Measurements from ENCODE around the gene RAB10. TPM values are rescaled to one million over a fixed set of nuclear protein-coding genes. Genes with fewer than 3 reads are reported as not detected.
"Not testable (repeated sequence)": the region's sequence is repeated elsewhere in the genome, so short reads cannot be mapped to it uniquely, and the experiment has no call there.

The RAB10 gene
- total and polyA plus RNA-seq, 2 experiments from 2014 or later = 100 to 122 TPM

GRCh38 chr2:26025509-26025908, 8.4 kb upstream of the RAB10 start:
- Histone ChIP-seq H3K36me3 (replicated peaks; ENCODE audit: insufficient read depth, low read depth) (no peaks in the 10 kb centered on the region), H3K9me3 (ENCODE audit: low read depth) (no peaks in the 10 kb centered on the region), H3K27me3 (no peaks in the 10 kb centered on the region), H4K20me1 (ENCODE audit: insufficient read depth, poor library complexity, severe bottlenecking) (no peaks in the 10 kb centered on the region), H3K27ac (no peak overlapping the region), H3K4me1 (ENCODE audit: insufficient read depth) (no peaks in the 10 kb centered on the region), H3K79me2 (no peaks in the 10 kb centered on the region), H2AFZ (no peak overlapping the region), H3K9me2 (replicated peaks; ENCODE audit: insufficient read depth) (no peaks in the 10 kb centered on the region), H3K4me2 (no peak overlapping the region), H3K4me3 (no peak overlapping the region)
- no peak for DNase-seq (ENCODE audit: low spot score)
- TF ChIP-seq, protein P1, sequence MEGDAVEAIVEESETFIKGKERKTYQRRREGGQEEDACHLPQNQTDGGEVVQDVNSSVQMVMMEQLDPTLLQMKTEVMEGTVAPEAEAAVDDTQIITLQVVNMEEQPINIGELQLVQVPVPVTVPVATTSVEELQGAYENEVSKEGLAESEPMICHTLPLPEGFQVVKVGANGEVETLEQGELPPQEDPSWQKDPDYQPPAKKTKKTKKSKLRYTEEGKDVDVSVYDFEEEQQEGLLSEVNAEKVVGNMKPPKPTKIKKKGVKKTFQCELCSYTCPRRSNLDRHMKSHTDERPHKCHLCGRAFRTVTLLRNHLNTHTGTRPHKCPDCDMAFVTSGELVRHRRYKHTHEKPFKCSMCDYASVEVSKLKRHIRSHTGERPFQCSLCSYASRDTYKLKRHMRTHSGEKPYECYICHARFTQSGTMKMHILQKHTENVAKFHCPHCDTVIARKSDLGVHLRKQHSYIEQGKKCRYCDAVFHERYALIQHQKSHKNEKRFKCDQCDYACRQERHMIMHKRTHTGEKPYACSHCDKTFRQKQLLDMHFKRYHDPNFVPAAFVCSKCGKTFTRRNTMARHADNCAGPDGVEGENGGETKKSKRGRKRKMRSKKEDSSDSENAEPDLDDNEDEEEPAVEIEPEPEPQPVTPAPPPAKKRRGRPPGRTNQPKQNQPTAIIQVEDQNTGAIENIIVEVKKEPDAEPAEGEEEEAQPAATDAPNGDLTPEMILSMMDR (IDR thresholded peaks at IDR 0.05; ENCODE audit: poor library complexity) = no peak
- TF ChIP-seq EZH2 (IDR thresholded peaks at IDR 0.05; ENCODE audit: borderline replicate concordance) = no peak
- TF ChIP-seq EZH2phosphoT487 (IDR thresholded peaks at IDR 0.05; ENCODE audit: low read depth, severe bottlenecking, unreplicated experiment) = no peak

DNA sequence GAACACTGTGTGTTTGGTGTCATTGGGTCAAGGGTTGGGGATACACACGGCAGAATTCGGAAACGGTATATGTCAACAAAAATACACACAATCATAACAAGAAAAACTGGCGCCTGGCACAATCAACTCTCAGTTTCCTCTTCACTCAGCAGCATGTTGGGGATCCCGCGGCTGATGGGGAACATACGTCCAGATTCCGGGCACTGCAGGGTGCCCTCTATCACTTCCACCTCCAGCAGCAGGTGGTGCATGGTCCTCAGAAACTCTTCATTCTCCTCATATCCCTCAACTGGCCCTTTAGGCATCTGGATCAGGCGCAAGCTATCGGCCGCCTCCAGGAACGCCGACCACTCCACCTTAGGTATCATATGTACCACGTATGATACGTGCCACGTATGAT, 5.8 kb upstream of the RAB10 start:
- not testable (repeated sequence) for H3K4me1 ChIP-seq (ENCODE audit: insufficient read depth); H3K27ac ChIP-seq; H3K4me2 ChIP-seq; H3K9me3 ChIP-seq (ENCODE audit: low read depth); H4K20me1 ChIP-seq (ENCODE audit: insufficient read depth, poor library complexity, severe bottlenecking); H3K9me2 ChIP-seq (replicated peaks; ENCODE audit: insufficient read depth); H2AFZ ChIP-seq; DNase-seq (ENCODE audit: low spot score); H3K36me3 ChIP-seq (replicated peaks; ENCODE audit: insufficient read depth, low read depth); H3K4me3 ChIP-seq; H3K27me3 ChIP-seq
- peaks cover 12% of the 10 kb centered on the region for H3K79me2 ChIP-seq
- 98% methylated on average over 16 of the region's 16 CpGs for WGBS (ENCODE audit: low lambda C conversion rate, missing lambda C conversion rate)

- H4K20me1 ChIP-seq (ENCODE audit: insufficient read depth, poor library complexity, severe bottlenecking) = peaks cover 30% of the 10 kb centered on the region
- H3K27ac ChIP-seq = peak overlapping the region; percentile 99
- peak overlapping the region; percentile 83 for H3K4me2 ChIP-seq
- not testable (repeated sequence) for H3K9me2 ChIP-seq (replicated peaks; ENCODE audit: insufficient read depth); H3K36me3 ChIP-seq (replicated peaks; ENCODE audit: insufficient read depth, low read depth); DNase-seq (ENCODE audit: low spot score); H3K9me3 ChIP-seq (ENCODE audit: low read depth); H3K27me3 ChIP-seq
- WGBS (ENCODE audit: low lambda C conversion rate, missing lambda C conversion rate) = 40% methylated on average over 21 of the region's 24 CpGs
- peaks cover 12% of the 10 kb centered on the region for H3K4me1 ChIP-seq (ENCODE audit: insufficient read depth)
- peak overlapping the region; percentile 68 for H2AFZ ChIP-seq
- H3K4me3 ChIP-seq = peak overlapping the region; percentile 40
- peaks cover 47% of the 10 kb centered on the region for H3K79me2 ChIP-seq
Measured at GRCh38 chr2:26032586-26033269, 1.2 kb upstream of the RAB10 start.

GRCh38 chr2:26033270-26033817, 540 bp upstream of the RAB10 start:
- Histone ChIP-seq H3K27ac (peak overlapping the region; percentile 99), H3K79me2 (peaks cover 53% of the 10 kb centered on the region), H4K20me1 (ENCODE audit: insufficient read depth, poor library complexity, severe bottlenecking) (peaks cover 37% of the 10 kb centered on the region), H3K4me2 (peak overlapping the region; percentile 83), H3K4me1 (ENCODE audit: insufficient read depth) (peaks cover 12% of the 10 kb centered on the region), H2AFZ (peak overlapping the region; percentile 68), H3K27me3 (no peaks in the 10 kb centered on the region), H3K9me3 (ENCODE audit: low read depth) (no peaks in the 10 kb centered on the region), H3K9me2 (replicated peaks; ENCODE audit: insufficient read depth) (no peaks in the 10 kb centered on the region), H3K4me3 (peak overlapping the region; percentile 40), H3K36me3 (replicated peaks; ENCODE audit: insufficient read depth, low read depth) (no peaks in the 10 kb centered on the region)
- peak; percentile 91 for DNase-seq (ENCODE audit: low spot score)
- 1% methylated on average over 26 of the region's 38 CpGs for WGBS (ENCODE audit: low lambda C conversion rate, missing lambda C conversion rate)
- no peak for TF ChIP-seq EZH2phosphoT487 (IDR thresholded peaks at IDR 0.05; ENCODE audit: low read depth, severe bottlenecking, unreplicated experiment)
- no peak for TF ChIP-seq EZH2 (IDR thresholded peaks at IDR 0.05; ENCODE audit: borderline replicate concordance)
- TF ChIP-seq, protein P1 (IDR thresholded peaks at IDR 0.05; ENCODE audit: poor library complexity) = no peak

Measured in hepatocyte (in vitro differentiated cells).